ENCODE results near the gene SMTNL2. TPM values are rescaled to one million over a fixed set of nuclear protein-coding genes. Genes with fewer than 3 reads are reported as not detected.

Gene SMTNL2
- 0.12 TPM for polyA plus RNA-seq (2013, experiment 1 of 2)
- polyA plus RNA-seq (2013, experiment 2 of 2): 0.18 TPM

DNA sequence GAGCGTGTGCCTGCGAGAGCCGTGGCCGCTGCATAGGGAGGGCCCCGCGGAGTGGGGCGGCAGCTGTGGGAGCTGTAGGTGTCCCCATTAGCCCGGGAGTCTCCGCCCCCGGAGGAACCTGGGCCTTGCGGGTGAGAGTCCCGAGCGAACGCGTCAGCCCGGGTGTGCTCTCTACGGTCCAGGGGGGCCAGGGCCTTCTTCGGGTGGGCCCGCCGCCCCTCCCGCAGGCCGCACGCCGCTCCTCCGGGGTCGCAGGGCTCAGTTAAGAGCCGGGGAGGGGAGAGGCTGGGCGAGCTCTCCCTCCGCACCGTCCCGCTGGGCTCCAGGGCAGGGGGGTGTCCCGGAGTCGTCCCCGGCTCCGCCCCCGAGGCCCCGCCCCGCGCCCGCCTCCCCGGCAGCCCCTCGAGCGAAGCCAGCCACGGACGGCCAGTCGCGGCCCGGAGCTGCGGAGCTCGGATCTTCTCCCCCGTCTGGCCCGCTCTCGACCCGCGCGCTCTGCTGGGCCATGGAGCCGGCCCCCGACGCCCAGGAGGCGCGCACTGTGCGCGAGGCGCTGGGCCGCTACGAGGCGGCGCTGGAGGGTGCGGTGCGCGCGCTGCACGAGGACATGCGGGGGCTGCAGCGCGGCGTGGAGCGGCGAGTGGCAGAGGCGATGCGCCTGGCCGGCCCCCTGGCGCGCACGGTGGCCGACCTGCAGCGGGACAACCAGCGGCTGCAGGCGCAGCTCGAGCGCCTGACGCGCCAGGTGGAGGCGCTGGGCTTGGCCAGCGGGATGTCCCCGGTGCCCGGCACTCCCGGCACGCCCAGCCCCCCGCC lies at the start of gene SMTNL2:
SMTNL2 (plus strand) TSS at position 429 of the 816 bp plus-strand sequence; CDS start at position 506, 77 bp downstream.
- Histone ChIP-seq H2AK5ac (ENCODE audit: low read length, severe bottlenecking) (no peak within 1 kb of the TSS), H3K27me3 (ENCODE audit: control insufficient read depth in 1 of 2, insufficient read depth in 1 of 2, low read length in 2 of 2) (peaks cover 64 to 88% of the 10 kb centered on the region in 2 experiments), H2BK12ac (ENCODE audit: low read length in 2 of 2) (no peak within 1 kb of the TSS), H3K4me3 (ENCODE audit: insufficient read depth in 1 of 2, low read depth in 1 of 2, low read length in 2 of 2) (peak within 1 kb of the TSS in 1 of 2 experiments; percentile 60), H3K79me1 (replicated peaks; ENCODE audit: low read length, poor library complexity, severe bottlenecking) (no peaks in the 10 kb centered on the region), H4K91ac (ENCODE audit: low read length) (no peak within 1 kb of the TSS), H2BK15ac (ENCODE audit: low read depth, poor library complexity, severe bottlenecking) (no peak within 1 kb of the TSS), H2BK120ac (ENCODE audit: low read depth, low read length) (no peak within 1 kb of the TSS), H3K4me1 (ENCODE audit: control insufficient read depth, insufficient read depth, low read depth, low read length) (peaks cover 33% of the 10 kb centered on the region), H3K4me2 (ENCODE audit: low read length, poor library complexity, severe bottlenecking) (peak within 1 kb of the TSS; percentile 88), H3K23ac (ENCODE audit: low read length in 2 of 2) (peak within 1 kb of the TSS in 1 of 2 experiments; percentile 14), H3K9ac (ENCODE audit: low read length) (no peak within 1 kb of the TSS), H3K18ac (ENCODE audit: low read depth in 1 of 2, low read length in 2 of 2) (peak within 1 kb of the TSS in 1 of 2 experiments; percentile 37), H2BK5ac (ENCODE audit: low read depth, low read length, poor library complexity, severe bottlenecking) (no peak within 1 kb of the TSS), H2AFZ (ENCODE audit: low read depth, low read length) (peak within 1 kb of the TSS; percentile 6), H3K4ac (ENCODE audit: low read depth in 1 of 2, low read length in 2 of 2) (no peak within 1 kb of the TSS), H3K9me3 (ENCODE audit: control insufficient read depth, low read length) (no peaks in the 10 kb centered on the region), H4K8ac (ENCODE audit: low read length) (no peak within 1 kb of the TSS), H3K36me3 (ENCODE audit: control insufficient read depth in 1 of 2, insufficient read depth in 2 of 2, low read depth in 1 of 2, low read length in 2 of 2) (no peaks in the 10 kb centered on the region), H3K14ac (ENCODE audit: low read length in 2 of 2) (no peak within 1 kb of the TSS), H3K27ac (ENCODE audit: low read length, poor library complexity, severe bottlenecking) (no peak within 1 kb of the TSS)
- DNase-seq: no peak
- under 1% methylated on average over 81 of the region's 100 CpGs for WGBS

DNA sequence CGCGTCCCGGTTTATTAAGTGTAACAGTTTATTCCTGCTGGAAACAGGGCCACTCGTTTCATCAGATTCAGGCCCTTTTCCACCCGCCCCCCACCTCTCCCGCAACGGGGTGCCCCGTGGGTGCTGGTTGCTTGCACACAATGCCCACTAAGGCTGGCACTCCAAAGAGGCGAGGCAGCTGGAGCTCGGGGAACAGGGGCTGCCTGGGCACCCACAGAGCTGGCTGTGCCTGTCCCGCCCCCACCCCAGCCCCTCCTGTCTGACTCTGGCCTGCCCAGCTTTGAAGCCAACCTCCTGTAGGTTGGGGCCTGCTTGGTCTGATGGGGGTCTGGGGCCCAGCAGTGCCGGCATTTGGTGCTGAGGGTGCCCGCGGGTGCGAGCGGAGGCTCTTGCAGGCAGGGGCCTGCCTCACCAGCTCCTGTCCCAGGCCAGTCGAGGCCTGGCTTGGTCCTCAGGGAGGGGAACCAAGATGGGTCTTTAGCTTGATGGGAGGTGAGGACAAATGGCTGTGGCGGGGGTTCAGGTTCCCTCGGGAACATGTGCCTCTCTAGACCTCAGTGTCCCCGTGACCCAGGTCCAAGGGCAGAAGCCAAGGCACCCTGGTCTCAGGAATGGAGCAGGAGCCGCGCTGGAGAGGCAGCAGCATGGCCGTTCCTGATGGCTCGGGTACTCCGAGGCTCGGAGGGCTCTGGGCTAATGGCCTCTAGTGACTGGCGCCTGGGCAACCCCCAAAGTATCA lies 49.2 kb upstream of the SMTNL2 start:
- Histone ChIP-seq H2BK15ac (ENCODE audit: low read depth, poor library complexity, severe bottlenecking) (no peak overlapping the region), H3K4ac (ENCODE audit: low read depth in 1 of 2, low read length in 2 of 2) (no peak overlapping the region), H3K36me3 (ENCODE audit: control insufficient read depth in 1 of 2, insufficient read depth in 2 of 2, low read depth in 1 of 2, low read length in 2 of 2) (peaks cover 15 to 65% of the 10 kb centered on the region in 2 experiments), H3K27ac (ENCODE audit: low read length, poor library complexity, severe bottlenecking) (no peak overlapping the region), H3K4me2 (ENCODE audit: low read length, poor library complexity, severe bottlenecking) (no peak overlapping the region), H2AFZ (ENCODE audit: low read depth, low read length) (no peak overlapping the region), H3K23ac (ENCODE audit: low read length in 2 of 2) (no peak overlapping the region), H2BK5ac (ENCODE audit: low read depth, low read length, poor library complexity, severe bottlenecking) (no peak overlapping the region), H3K27me3 (ENCODE audit: control insufficient read depth in 1 of 2, insufficient read depth in 1 of 2, low read length in 2 of 2) (peaks cover 0 to 14% of the 10 kb centered on the region in 2 experiments), H3K14ac (ENCODE audit: low read length in 2 of 2) (no peak overlapping the region), H3K9me3 (ENCODE audit: control insufficient read depth, low read length) (no peaks in the 10 kb centered on the region), H4K8ac (ENCODE audit: low read length) (no peak overlapping the region), H3K79me1 (replicated peaks; ENCODE audit: low read length, poor library complexity, severe bottlenecking) (no peaks in the 10 kb centered on the region), H3K9ac (ENCODE audit: low read length) (no peak overlapping the region), H3K4me3 (ENCODE audit: insufficient read depth in 1 of 2, low read depth in 1 of 2, low read length in 2 of 2) (no peak overlapping the region), H2AK5ac (ENCODE audit: low read length, severe bottlenecking) (no peak overlapping the region), H3K4me1 (ENCODE audit: control insufficient read depth, insufficient read depth, low read depth, low read length) (peaks cover 22% of the 10 kb centered on the region), H2BK120ac (ENCODE audit: low read depth, low read length) (no peak overlapping the region), H4K91ac (ENCODE audit: low read length) (peak overlapping the region; percentile 43), H3K18ac (ENCODE audit: low read depth in 1 of 2, low read length in 2 of 2) (no peak overlapping the region), H2BK12ac (ENCODE audit: low read length in 2 of 2) (no peak overlapping the region)
- WGBS: 83% methylated on average over 27 of the region's 27 CpGs
- no peak for DNase-seq

DNA sequence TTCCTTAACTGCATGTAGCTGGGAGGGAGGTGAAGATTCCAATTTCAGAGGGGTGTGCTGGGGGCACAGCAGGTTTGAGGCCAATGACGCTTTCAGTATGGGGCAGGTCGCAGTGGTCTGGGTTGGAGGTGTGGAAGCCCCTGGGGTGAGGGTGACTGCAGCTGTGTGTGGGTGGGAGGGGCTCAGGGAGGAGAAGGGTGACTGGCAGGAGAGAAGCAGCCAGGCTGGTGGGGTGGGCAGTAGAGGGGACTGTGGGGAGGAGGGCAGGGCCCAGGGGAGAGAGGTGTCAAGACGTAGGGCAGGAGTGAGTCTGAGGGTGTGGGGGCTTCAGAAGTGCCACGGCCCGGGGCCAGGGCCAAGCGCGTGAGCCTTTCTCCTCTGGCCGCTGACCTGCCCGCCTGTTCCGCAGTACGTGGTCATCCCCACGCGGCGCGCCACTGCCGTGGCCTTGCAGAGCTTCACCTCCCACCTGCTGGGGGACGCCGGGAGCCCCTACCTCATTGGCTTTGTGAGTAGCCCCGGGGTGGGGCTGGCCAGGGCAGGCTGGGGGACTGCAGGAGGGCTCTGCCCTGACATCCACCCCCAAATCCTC lies 48.6 kb upstream of the SMTNL2 start:
- Histone ChIP-seq H2BK15ac (ENCODE audit: low read depth, poor library complexity, severe bottlenecking) (no peak overlapping the region), H3K36me3 (ENCODE audit: control insufficient read depth in 1 of 2, insufficient read depth in 2 of 2, low read depth in 1 of 2, low read length in 2 of 2) (peaks cover 22 to 65% of the 10 kb centered on the region in 2 experiments), H3K4ac (ENCODE audit: low read depth in 1 of 2, low read length in 2 of 2) (no peak overlapping the region), H4K91ac (ENCODE audit: low read length) (no peak overlapping the region), H3K27me3 (ENCODE audit: control insufficient read depth in 1 of 2, insufficient read depth in 1 of 2, low read length in 2 of 2) (peaks cover 0 to 12% of the 10 kb centered on the region in 2 experiments), H2AK5ac (ENCODE audit: low read length, severe bottlenecking) (no peak overlapping the region), H3K9me3 (ENCODE audit: control insufficient read depth, low read length) (no peaks in the 10 kb centered on the region), H3K4me2 (ENCODE audit: low read length, poor library complexity, severe bottlenecking) (no peak overlapping the region), H3K23ac (ENCODE audit: low read length in 2 of 2) (no peak overlapping the region), H3K14ac (ENCODE audit: low read length in 2 of 2) (no peak overlapping the region), H3K4me3 (ENCODE audit: insufficient read depth in 1 of 2, low read depth in 1 of 2, low read length in 2 of 2) (peak overlapping the region in 1 of 2 experiments; percentile 49), H2BK120ac (ENCODE audit: low read depth, low read length) (no peak overlapping the region), H3K4me1 (ENCODE audit: control insufficient read depth, insufficient read depth, low read depth, low read length) (peaks cover 27% of the 10 kb centered on the region), H2BK12ac (ENCODE audit: low read length in 2 of 2) (no peak overlapping the region), H3K27ac (ENCODE audit: low read length, poor library complexity, severe bottlenecking) (no peak overlapping the region), H2BK5ac (ENCODE audit: low read depth, low read length, poor library complexity, severe bottlenecking) (no peak overlapping the region), H3K79me1 (replicated peaks; ENCODE audit: low read length, poor library complexity, severe bottlenecking) (no peaks in the 10 kb centered on the region), H3K9ac (ENCODE audit: low read length) (no peak overlapping the region), H2AFZ (ENCODE audit: low read depth, low read length) (no peak overlapping the region), H4K8ac (ENCODE audit: low read length) (peak overlapping the region; percentile 94), H3K18ac (ENCODE audit: low read depth in 1 of 2, low read length in 2 of 2) (peak overlapping the region in 1 of 2 experiments; percentile 40)
- 35% methylated on average over 17 of the region's 19 CpGs for WGBS
- DNase-seq: no peak
